Measurements from ENCODE around the gene RPLP1. TPM values are rescaled to one million over a fixed set of nuclear protein-coding genes. Genes with fewer than 3 reads are reported as not detected.

Gene RPLP1
- total RNA-seq, 4 donors from 2014 or later = 245 to 770 (median 386) TPM

- Histone ChIP-seq H3K36me3 (no peaks in the 10 kb centered on the region), H3K27ac (no peak overlapping the region), H3K4me3 (no peak overlapping the region), H3K9me3 (no peaks in the 10 kb centered on the region), H3K27me3 (no peaks in the 10 kb centered on the region), H3K4me1 (peaks cover 0 to 7% (median 5%) of the 10 kb centered on the region in 4 donors)
- DNase-seq = no peak
- TF ChIP-seq POLR2A (IDR thresholded peaks at IDR 0.05) = no peak
- TF ChIP-seq CTCF (IDR thresholded peaks at IDR 0.05) = no peak
Measured at GRCh38 chr15:69472046-69472445, 19.4 kb downstream of the RPLP1 start.

GRCh38 chr15:69472562-69472961, 19.9 kb downstream of the RPLP1 start:
- TF ChIP-seq POLR2A (IDR thresholded peaks at IDR 0.05) (no peak), CTCF (IDR thresholded peaks at IDR 0.05) (no peak)
- H3K9me3 ChIP-seq = no peaks in the 10 kb centered on the region
- DNase-seq = peak in 1 of 3 donors; percentile 13
- no peaks in the 10 kb centered on the region for H3K36me3 ChIP-seq
- no peak overlapping the region for H3K4me3 ChIP-seq
- H3K27ac ChIP-seq = no peak overlapping the region
- H3K27me3 ChIP-seq = no peaks in the 10 kb centered on the region
- H3K4me1 ChIP-seq = peaks cover 0 to 6% (median 3%) of the 10 kb centered on the region in 4 donors

GRCh38 chr15:69474291-69474690, 21.7 kb downstream of the RPLP1 start:
- no peak overlapping the region for H3K27ac ChIP-seq

GRCh38 chr15:69474846-69475455, 22.3 kb downstream of the RPLP1 start:
- H3K27ac ChIP-seq = no peak overlapping the region
- H3K9me3 ChIP-seq = no peaks in the 10 kb centered on the region
- TF ChIP-seq POLR2A (IDR thresholded peaks at IDR 0.05) (no peak), CTCF (IDR thresholded peaks at IDR 0.05) (no peak)
- no peaks in the 10 kb centered on the region for H3K36me3 ChIP-seq
- no peak for DNase-seq
- no peaks in the 10 kb centered on the region for H3K4me1 ChIP-seq
- no peaks in the 10 kb centered on the region for H3K27me3 ChIP-seq
- no peak overlapping the region for H3K4me3 ChIP-seq

More at GRCh38 chr15:69474291-69474690, 21.7 kb downstream of the RPLP1 start:
- H3K36me3 ChIP-seq = no peaks in the 10 kb centered on the region
- H3K4me1 ChIP-seq = no peaks in the 10 kb centered on the region
- no peak for TF ChIP-seq CTCF (IDR thresholded peaks at IDR 0.05)
- no peak for TF ChIP-seq POLR2A (IDR thresholded peaks at IDR 0.05)
- H3K27me3 ChIP-seq = no peaks in the 10 kb centered on the region
- H3K9me3 ChIP-seq = no peaks in the 10 kb centered on the region
- DNase-seq = no peak
- no peak overlapping the region for H3K4me3 ChIP-seq

GRCh38 chr15:69475769-69476358, 23.2 kb downstream of the RPLP1 start:
- Histone ChIP-seq H3K9me3 (no peaks in the 10 kb centered on the region), H3K4me3 (no peak overlapping the region), H3K4me1 (no peaks in the 10 kb centered on the region), H3K27me3 (no peaks in the 10 kb centered on the region), H3K27ac (no peak overlapping the region), H3K36me3 (no peaks in the 10 kb centered on the region)
- DNase-seq = peak; percentile 70 to 91 (median 85)
- TF ChIP-seq POLR2A (IDR thresholded peaks at IDR 0.05) = no peak
- TF ChIP-seq CTCF (IDR thresholded peaks at IDR 0.05) = peak; percentile 87 to 96 (median 94)
